ENCODE results near the gene EEIG1.
A peak's percentile ranks its signal among the peaks of the same experiment; 100 is the strongest.

The EEIG1 gene

GRCh38 chr9:127974769-127975261 is 6.0 kb downstream of the EEIG1 start:
- DNase-seq (ENCODE audit: low read depth), result no peak

GRCh38 chr9:127974001-127974768 is 6.6 kb downstream of the EEIG1 start:
- DNase-seq (ENCODE audit: low read depth), result no peak

- no peak for DNase-seq (ENCODE audit: low read depth)
These were observed 7.4 kb downstream of the EEIG1 start for GRCh38 chr9:127973169-127974000.

GRCh38 chr9:127972236-127972871 is 8.4 kb downstream of the EEIG1 start:
- DNase-seq (ENCODE audit: low read depth), result no peak

- no peak for DNase-seq (ENCODE audit: low read depth)
These were observed 9.2 kb downstream of the EEIG1 start for GRCh38 chr9:127971357-127972235.

- peak; percentile 56 for DNase-seq (ENCODE audit: low read depth)
These were observed 10.1 kb downstream of the EEIG1 start for GRCh38 chr9:127970401-127971313.

- DNase-seq (ENCODE audit: low read depth), result no peak
These were observed 11.9 kb downstream of the EEIG1 start for GRCh38 chr9:127968700-127969383.

- DNase-seq (ENCODE audit: low read depth), result peak; percentile 44
These were observed 12.7 kb downstream of the EEIG1 start for GRCh38 chr9:127968042-127968441.

- no peak for DNase-seq (ENCODE audit: low read depth)
These were observed 13.5 kb downstream of the EEIG1 start for GRCh38 chr9:127967151-127967809.

GRCh38 chr9:127966416-127967150 is 14.2 kb downstream of the EEIG1 start:
- no peak for DNase-seq (ENCODE audit: low read depth)

- DNase-seq (ENCODE audit: low read depth), result no peak
These were observed 14.8 kb downstream of the EEIG1 start for GRCh38 chr9:127965953-127966352.

- no peak for DNase-seq (ENCODE audit: low read depth)
These were observed 17.3 kb downstream of the EEIG1 start for GRCh38 chr9:127963359-127964064.

GRCh38 chr9:127963041-127963358 is 17.8 kb downstream of the EEIG1 start:
- DNase-seq (ENCODE audit: low read depth), result no peak

GRCh38 chr9:127962278-127962677 is 18.5 kb downstream of the EEIG1 start:
- no peak for DNase-seq (ENCODE audit: low read depth)

- no peak for DNase-seq (ENCODE audit: low read depth)
These were observed 19.1 kb downstream of the EEIG1 start for GRCh38 chr9:127961613-127962155.

- DNase-seq (ENCODE audit: low read depth), result no peak
These were observed 19.7 kb downstream of the EEIG1 start for GRCh38 chr9:127961155-127961490.

- DNase-seq (ENCODE audit: low read depth), result no peak
These were observed 20.2 kb downstream of the EEIG1 start for GRCh38 chr9:127960410-127961154.

All from T follicular helper cell (primary cell).